ENCODE data around the gene MPND.

GRCh38 chr19:4403005-4403761 lies 59.8 kb downstream of the MPND start:
- TF ChIP-seq, protein P1, sequence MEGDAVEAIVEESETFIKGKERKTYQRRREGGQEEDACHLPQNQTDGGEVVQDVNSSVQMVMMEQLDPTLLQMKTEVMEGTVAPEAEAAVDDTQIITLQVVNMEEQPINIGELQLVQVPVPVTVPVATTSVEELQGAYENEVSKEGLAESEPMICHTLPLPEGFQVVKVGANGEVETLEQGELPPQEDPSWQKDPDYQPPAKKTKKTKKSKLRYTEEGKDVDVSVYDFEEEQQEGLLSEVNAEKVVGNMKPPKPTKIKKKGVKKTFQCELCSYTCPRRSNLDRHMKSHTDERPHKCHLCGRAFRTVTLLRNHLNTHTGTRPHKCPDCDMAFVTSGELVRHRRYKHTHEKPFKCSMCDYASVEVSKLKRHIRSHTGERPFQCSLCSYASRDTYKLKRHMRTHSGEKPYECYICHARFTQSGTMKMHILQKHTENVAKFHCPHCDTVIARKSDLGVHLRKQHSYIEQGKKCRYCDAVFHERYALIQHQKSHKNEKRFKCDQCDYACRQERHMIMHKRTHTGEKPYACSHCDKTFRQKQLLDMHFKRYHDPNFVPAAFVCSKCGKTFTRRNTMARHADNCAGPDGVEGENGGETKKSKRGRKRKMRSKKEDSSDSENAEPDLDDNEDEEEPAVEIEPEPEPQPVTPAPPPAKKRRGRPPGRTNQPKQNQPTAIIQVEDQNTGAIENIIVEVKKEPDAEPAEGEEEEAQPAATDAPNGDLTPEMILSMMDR (CRISPR knock-in tag; IDR thresholded peaks at IDR 0.05) = no peak
- TF ChIP-seq POLR2A (IDR thresholded peaks at IDR 0.05; ENCODE audit: insufficient read depth in 1 of 2, low read depth in 2 of 2, low read length in 2 of 2) = no peak
- no peak for TF ChIP-seq RAD21 (CRISPR knock-in tag; IDR thresholded peaks at IDR 0.05)
- TF ChIP-seq JUN (CRISPR knock-in tag; IDR thresholded peaks at IDR 0.05) = no peak
- TF ChIP-seq MAX (IDR thresholded peaks at IDR 0.05) = no peak
- no peak for TF ChIP-seq ATF7 (IDR thresholded peaks at IDR 0.05)
- TF ChIP-seq ATF7 (CRISPR knock-in tag; IDR thresholded peaks at IDR 0.05) = no peak
- TF ChIP-seq MZF1 (CRISPR knock-in tag; IDR thresholded peaks at IDR 0.05; ENCODE audit: borderline replicate concordance) = 0 out of 2 replicates have a peak, but pooled peaks have one; percentile 72

All from HepG2 (cell line).